H1 (cell line): ENCODE measurements around the gene TMSB10.

ENCODE experiments used
- JUND ChIP-seq: IDR thresholded peaks from 2 replicates; pipeline ENCODE4 v1.6.1; 2011; ENCODE audit warnings: mild to moderate bottlenecking, improper control_type of control experiment, low read length
- POLR2A ChIP-seq, 2 experiments: IDR thresholded peaks; 1 replicate in 1 of 2; 2 replicates in 1 of 2; pipeline ENCODE4 v1.6.1; 2011; ENCODE audit warnings: low read depth in 2 of 2, low read length in 2 of 2, mild to moderate bottlenecking in 2 of 2; ENCODE audit errors: control extremely low read depth in 1 of 2
- POLR2AphosphoS5 ChIP-seq: IDR thresholded peaks from 2 replicates; pipeline ENCODE4 v1.6.1; 2011; ENCODE audit warnings: low read depth, low read length
- RFX5 ChIP-seq: IDR thresholded peaks from 2 replicates; pipeline ENCODE4 v1.6.1; 2011; ENCODE audit warnings: low read depth, low read length, improper control_type of control experiment, borderline replicate concordance
- SP1 ChIP-seq: IDR thresholded peaks from 2 replicates; pipeline ENCODE4 v1.6.1; 2011; ENCODE audit warnings: low read depth, low read length
- TAF1 ChIP-seq: IDR thresholded peaks from 2 replicates; pipeline ENCODE4 v1.6.1; 2011; ENCODE audit warnings: mild to moderate bottlenecking, low read depth, low read length
- TEAD4 ChIP-seq: IDR thresholded peaks from 2 replicates; pipeline ENCODE4 v1.6.1; 2012; ENCODE audit warnings: low read depth, low read length, inconsistent platforms, mixed read lengths
- YY1 ChIP-seq: IDR thresholded peaks from 2 replicates; pipeline ENCODE4 v1.6.1; 2011; ENCODE audit warnings: low read depth, mild to moderate bottlenecking, low read length
- TF ChIP-seq, protein P1 (sequence below), 3 experiments: IDR thresholded peaks; 1 replicate in 2 of 3; 2 replicates in 1 of 3; pipeline versions ENCODE4 v1.5.1 to v1.6.1; 2011; ENCODE audit warnings: low read length in 3 of 3, mild to moderate bottlenecking in 3 of 3, inconsistent platforms in 2 of 3, low read depth in 1 of 3, moderate library complexity in 1 of 3; ENCODE audit not compliant: insufficient read depth in 1 of 3; ENCODE audit errors: control extremely low read depth in 1 of 3

DNA sequence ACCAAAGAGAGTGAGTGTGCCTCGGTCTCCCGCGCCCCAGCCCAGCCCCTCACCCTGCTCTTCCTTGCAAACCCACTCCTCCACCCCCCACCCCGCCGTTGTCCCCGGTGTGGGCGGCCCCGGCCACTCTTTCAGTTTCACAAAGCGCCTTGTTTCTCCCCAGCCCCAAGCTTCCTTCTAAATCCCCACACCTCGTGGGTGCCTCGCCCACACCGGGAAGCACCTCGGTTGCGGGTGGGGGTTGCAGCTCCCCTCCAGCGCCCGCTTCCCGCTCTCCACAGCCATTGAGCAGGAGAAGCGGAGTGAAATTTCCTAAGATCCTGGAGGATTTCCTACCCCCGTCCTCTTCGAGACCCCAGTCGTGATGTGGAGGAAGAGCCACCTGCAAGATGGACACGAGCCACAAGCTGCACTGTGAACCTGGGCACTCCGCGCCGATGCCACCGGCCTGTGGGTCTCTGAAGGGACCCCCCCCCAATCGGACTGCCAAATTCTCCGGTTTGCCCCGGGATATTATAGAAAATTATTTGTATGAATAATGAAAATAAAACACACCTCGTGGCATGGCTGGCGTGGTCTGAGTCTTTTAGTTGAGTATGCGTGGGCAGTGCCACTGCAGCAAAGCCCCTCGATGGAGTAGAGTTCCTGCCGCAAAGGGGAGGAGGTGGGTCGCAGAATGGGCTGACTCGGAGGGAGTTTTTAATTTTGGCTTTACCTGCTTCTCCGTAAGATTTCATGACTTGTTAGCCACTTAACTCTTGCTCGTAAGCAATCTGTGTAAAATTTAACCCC lies 848 bp downstream of the TMSB10 start:
- TF ChIP-seq, protein P1, sequence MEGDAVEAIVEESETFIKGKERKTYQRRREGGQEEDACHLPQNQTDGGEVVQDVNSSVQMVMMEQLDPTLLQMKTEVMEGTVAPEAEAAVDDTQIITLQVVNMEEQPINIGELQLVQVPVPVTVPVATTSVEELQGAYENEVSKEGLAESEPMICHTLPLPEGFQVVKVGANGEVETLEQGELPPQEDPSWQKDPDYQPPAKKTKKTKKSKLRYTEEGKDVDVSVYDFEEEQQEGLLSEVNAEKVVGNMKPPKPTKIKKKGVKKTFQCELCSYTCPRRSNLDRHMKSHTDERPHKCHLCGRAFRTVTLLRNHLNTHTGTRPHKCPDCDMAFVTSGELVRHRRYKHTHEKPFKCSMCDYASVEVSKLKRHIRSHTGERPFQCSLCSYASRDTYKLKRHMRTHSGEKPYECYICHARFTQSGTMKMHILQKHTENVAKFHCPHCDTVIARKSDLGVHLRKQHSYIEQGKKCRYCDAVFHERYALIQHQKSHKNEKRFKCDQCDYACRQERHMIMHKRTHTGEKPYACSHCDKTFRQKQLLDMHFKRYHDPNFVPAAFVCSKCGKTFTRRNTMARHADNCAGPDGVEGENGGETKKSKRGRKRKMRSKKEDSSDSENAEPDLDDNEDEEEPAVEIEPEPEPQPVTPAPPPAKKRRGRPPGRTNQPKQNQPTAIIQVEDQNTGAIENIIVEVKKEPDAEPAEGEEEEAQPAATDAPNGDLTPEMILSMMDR (IDR thresholded peaks at IDR 0.05; ENCODE audit: control extremely low read depth in 1 of 3, insufficient read depth in 1 of 3, low read depth in 1 of 3, low read length in 3 of 3) = no peak
- TF ChIP-seq TEAD4 (no peak), RFX5 (no peak), YY1 (no peak), POLR2A (IDR thresholded peaks at IDR 0.05; ENCODE audit: control extremely low read depth in 1 of 2, low read depth in 2 of 2, low read length in 2 of 2) (no peak), JUND (no peak), POLR2AphosphoS5 (no peak; the same call in 1 of the 2 replicates), TAF1 (no peak), SP1 (peak; percentile 28; the same call in 1 of the 2 replicates)
